Measurements from ENCODE around the gene IL1A.
A peak's percentile ranks its signal among the peaks of the same experiment; 100 is the strongest.

IL1A gene

GRCh38 chr2:112757265-112757664, 27.0 kb downstream of the IL1A start:
- DNase-seq, result no peak

GRCh38 chr2:112756207-112756606, 28.1 kb downstream of the IL1A start:
- no peak for DNase-seq

- no peak for DNase-seq
Measured at GRCh38 chr2:112755444-112755843, 28.8 kb downstream of the IL1A start.

GRCh38 chr2:112754564-112754963, 29.7 kb downstream of the IL1A start:
- peak; percentile 30 for DNase-seq

- no peak for DNase-seq
Measured at GRCh38 chr2:112752667-112753066, 31.6 kb downstream of the IL1A start.

GRCh38 chr2:112751451-112752197, 32.7 kb downstream of the IL1A start:
- no peak for DNase-seq

- no peak for DNase-seq
Measured at GRCh38 chr2:112750560-112750843, 33.8 kb downstream of the IL1A start.

- peak; percentile 86 to 94 for DNase-seq
Measured at GRCh38 chr2:112749755-112750559, 34.3 kb downstream of the IL1A start.

GRCh38 chr2:112740527-112740926, 43.8 kb downstream of the IL1A start:
- no peak for DNase-seq

- DNase-seq, result no peak
Measured at GRCh38 chr2:112737542-112738232, 46.6 kb downstream of the IL1A start.

- no peak for DNase-seq
Measured at GRCh38 chr2:112733871-112734270, 50.4 kb downstream of the IL1A start.

- DNase-seq, result no peak
Measured at GRCh38 chr2:112733456-112733855, 50.8 kb downstream of the IL1A start.

GRCh38 chr2:112731479-112731878, 52.8 kb downstream of the IL1A start:
- no peak for DNase-seq

- DNase-seq, result no peak
Measured at GRCh38 chr2:112730791-112731190, 53.5 kb downstream of the IL1A start.

GRCh38 chr2:112730216-112730615, 54.1 kb downstream of the IL1A start:
- DNase-seq, result no peak

- DNase-seq, result peak in 1 of 2 experiments; percentile 33
Measured at GRCh38 chr2:112728378-112729175, 55.7 kb downstream of the IL1A start.

- no peak for DNase-seq
Measured at GRCh38 chr2:112728029-112728362, 56.3 kb downstream of the IL1A start.

GRCh38 chr2:112727276-112728028, 56.8 kb downstream of the IL1A start:
- DNase-seq, result no peak

GRCh38 chr2:112726487-112727190, 57.7 kb downstream of the IL1A start:
- peak; percentile 89 to 93 for DNase-seq

- DNase-seq, result no peak
Measured at GRCh38 chr2:112725545-112726457, 58.5 kb downstream of the IL1A start.

Measured in Kasumi-1 (cell line).